GM12874 (cell line): Measurements from ENCODE around the gene HAND1.

Experiments
- TF ChIP-seq, protein P1 (sequence below): IDR thresholded peaks from 2 replicates; pipeline ENCODE4 v1.5.1; 2011; ENCODE audit warnings: low read depth, mild to moderate bottlenecking, control low read depth, low read length, moderate library complexity; ENCODE audit not compliant: insufficient read depth

Gene HAND1

DNA sequence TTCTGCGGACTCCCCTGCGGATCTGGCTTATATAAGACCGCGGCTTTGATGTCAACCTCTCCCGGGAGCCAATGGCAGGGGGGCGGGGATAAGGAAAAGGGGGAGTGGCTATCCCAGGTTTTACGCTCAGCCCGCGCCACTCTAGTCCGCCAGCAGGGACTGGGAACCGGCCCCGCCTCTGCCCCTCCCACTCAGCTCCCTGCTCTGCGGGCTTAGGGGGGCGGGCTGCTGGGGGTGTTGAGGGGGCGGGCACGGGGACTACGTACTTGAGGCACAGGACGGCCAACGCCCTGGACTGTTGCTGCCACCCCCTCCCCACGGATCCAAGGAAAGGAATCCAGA lies at the start of gene HAND1:
Gene HAND1, minus strand, starts transcription at position 4 of the 342 bp plus-strand sequence. CDS start 219 bp downstream, outside the sequence.
- TF ChIP-seq, protein P1, sequence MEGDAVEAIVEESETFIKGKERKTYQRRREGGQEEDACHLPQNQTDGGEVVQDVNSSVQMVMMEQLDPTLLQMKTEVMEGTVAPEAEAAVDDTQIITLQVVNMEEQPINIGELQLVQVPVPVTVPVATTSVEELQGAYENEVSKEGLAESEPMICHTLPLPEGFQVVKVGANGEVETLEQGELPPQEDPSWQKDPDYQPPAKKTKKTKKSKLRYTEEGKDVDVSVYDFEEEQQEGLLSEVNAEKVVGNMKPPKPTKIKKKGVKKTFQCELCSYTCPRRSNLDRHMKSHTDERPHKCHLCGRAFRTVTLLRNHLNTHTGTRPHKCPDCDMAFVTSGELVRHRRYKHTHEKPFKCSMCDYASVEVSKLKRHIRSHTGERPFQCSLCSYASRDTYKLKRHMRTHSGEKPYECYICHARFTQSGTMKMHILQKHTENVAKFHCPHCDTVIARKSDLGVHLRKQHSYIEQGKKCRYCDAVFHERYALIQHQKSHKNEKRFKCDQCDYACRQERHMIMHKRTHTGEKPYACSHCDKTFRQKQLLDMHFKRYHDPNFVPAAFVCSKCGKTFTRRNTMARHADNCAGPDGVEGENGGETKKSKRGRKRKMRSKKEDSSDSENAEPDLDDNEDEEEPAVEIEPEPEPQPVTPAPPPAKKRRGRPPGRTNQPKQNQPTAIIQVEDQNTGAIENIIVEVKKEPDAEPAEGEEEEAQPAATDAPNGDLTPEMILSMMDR: no peak

DNA sequence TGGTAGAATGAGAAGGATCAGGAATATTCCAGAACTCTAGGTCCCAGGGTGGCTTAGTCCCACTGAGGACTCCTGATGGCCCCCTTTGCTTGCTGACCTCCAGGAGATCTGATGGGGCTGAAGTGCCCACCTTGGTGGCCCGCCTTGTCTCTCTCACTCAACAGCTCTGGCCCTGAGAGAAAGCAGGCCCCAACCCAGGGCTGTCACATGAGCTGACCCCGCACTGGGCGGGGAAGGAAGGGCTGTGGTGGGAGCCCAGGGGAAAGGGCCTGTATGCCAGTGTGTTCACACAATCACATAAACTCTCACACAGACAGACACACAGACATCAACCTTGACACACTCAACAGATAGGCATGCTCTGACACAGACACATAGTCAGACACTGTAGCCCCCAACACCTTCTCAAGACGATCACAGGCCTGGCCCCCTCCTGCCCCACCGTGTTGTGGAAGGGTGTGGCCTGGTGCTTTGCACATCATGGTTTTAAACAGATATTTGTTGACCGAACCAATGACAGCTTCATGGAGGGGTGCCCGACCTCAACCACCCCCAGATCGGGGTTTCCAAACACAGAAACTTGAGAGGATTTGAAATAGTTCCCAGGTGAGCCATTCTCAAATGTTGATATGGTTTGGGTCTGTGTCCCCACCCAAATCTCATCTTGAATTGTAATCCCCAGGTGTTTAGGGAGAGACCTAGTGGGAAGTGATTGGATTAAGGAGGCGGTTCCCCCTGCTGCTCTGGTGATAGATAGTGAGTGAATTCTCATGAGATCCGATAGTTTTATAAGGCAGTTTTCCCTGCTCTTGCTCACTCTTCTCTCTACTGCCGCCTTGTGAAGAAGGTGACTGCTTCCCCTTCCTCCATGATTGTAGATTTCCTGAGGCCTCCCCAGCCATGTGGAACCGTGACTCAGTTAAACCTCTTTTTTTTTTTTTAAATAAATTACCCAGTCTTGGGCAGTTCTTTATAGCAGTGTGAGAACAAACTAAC lies 48.5 kb upstream of the HAND1 start:
- TF ChIP-seq, protein P1: no peak

GRCh38 chr5:154524859-154525258 lies 46.8 kb upstream of the HAND1 start:
- TF ChIP-seq, protein P1: no peak

GRCh38 chr5:154524181-154524580 lies 46.2 kb upstream of the HAND1 start:
- TF ChIP-seq, protein P1: no peak

DNA sequence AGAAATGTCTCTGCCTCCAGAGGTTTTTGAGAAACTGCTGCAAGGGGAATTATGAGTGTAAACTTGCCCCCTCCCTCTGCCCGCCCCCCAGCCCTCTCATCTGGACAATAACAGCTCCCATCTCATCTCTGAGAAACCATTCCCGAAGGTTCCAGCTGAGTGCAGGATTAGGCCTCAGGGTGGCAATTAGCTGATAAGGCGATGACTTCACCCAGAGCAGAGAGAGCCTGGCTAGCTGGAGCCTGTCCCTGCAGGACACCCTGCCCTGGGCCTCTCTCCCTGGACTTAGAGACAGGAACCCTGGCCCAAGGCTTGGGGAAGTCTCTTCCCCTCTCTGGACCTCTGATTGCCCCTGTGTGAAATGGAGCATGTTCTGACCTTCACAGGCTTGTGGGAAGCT lies 45.7 kb upstream of the HAND1 start:
- TF ChIP-seq, protein P1: no peak

- TF ChIP-seq, protein P1: no peak
These were observed 45.1 kb upstream of the HAND1 start for GRCh38 chr5:154523104-154523503.

GRCh38 chr5:154522284-154522683 lies 44.3 kb upstream of the HAND1 start:
- TF ChIP-seq, protein P1: no peak
